ENCODE measurements around the gene SLC7A8.

GRCh38 chr14:23090254-23090636 lies 93.2 kb downstream of the SLC7A8 start:
- TF ChIP-seq, protein P1, sequence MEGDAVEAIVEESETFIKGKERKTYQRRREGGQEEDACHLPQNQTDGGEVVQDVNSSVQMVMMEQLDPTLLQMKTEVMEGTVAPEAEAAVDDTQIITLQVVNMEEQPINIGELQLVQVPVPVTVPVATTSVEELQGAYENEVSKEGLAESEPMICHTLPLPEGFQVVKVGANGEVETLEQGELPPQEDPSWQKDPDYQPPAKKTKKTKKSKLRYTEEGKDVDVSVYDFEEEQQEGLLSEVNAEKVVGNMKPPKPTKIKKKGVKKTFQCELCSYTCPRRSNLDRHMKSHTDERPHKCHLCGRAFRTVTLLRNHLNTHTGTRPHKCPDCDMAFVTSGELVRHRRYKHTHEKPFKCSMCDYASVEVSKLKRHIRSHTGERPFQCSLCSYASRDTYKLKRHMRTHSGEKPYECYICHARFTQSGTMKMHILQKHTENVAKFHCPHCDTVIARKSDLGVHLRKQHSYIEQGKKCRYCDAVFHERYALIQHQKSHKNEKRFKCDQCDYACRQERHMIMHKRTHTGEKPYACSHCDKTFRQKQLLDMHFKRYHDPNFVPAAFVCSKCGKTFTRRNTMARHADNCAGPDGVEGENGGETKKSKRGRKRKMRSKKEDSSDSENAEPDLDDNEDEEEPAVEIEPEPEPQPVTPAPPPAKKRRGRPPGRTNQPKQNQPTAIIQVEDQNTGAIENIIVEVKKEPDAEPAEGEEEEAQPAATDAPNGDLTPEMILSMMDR (IDR thresholded peaks at IDR 0.05) = no peak
- TF ChIP-seq REST (IDR thresholded peaks at IDR 0.05; ENCODE audit: insufficient read depth in 1 of 2, low read depth in 2 of 2, low read length in 1 of 2) = no peak
- no peak for TF ChIP-seq POLR2AphosphoS5 (IDR thresholded peaks at IDR 0.05; ENCODE audit: low read depth, low read length)
- no peak for TF ChIP-seq SIN3A (IDR thresholded peaks at IDR 0.05; ENCODE audit: borderline replicate concordance, insufficient read depth, low read depth, low read length)
